H9 (cell line): ENCODE measurements around the gene GIGYF1. TPM values are rescaled to one million over a fixed set of nuclear protein-coding genes. Genes with fewer than 3 reads are reported as not detected.
A peak's percentile ranks its signal among the peaks of the same experiment; 100 is the strongest.

Source experiments
- DNase-seq: peaks from one replicate; pipeline ENCODE4 v3.0.0-alpha.2; 2017
- H2AFZ ChIP-seq: one replicate; pipeline ENCODE4 v1.6.1; 2013; ENCODE audit warnings: mild to moderate bottlenecking, low read length, control low read depth, moderate library complexity
- H2AK5ac ChIP-seq: 2 replicates; pipeline ENCODE4 v1.6.1; 2013; ENCODE audit warnings: low read length, control low read depth, mixed read lengths; ENCODE audit not compliant: insufficient read length
- H2BK120ac ChIP-seq: one replicate; pipeline ENCODE4 v1.6.1; 2013; ENCODE audit warnings: low read depth, mild to moderate bottlenecking, low read length, control low read depth, inconsistent platforms; ENCODE audit not compliant: poor library complexity, severe bottlenecking
- H2BK12ac ChIP-seq: 2 replicates; pipeline ENCODE4 v1.6.1; 2013; ENCODE audit warnings: low read length, control low read depth, mixed read lengths, low read depth; ENCODE audit not compliant: insufficient read length
- H2BK15ac ChIP-seq: 2 replicates; pipeline ENCODE4 v1.6.1; 2013; ENCODE audit warnings: low read depth, low read length, control low read depth
- H2BK20ac ChIP-seq: one replicate; pipeline ENCODE4 v1.6.1; 2013; ENCODE audit warnings: low read depth, mild to moderate bottlenecking, low read length, control low read depth, inconsistent platforms; ENCODE audit not compliant: poor library complexity, severe bottlenecking
- H2BK5ac ChIP-seq: 2 replicates; pipeline ENCODE4 v1.6.1; 2013; ENCODE audit warnings: low read length, control low read depth, mixed read lengths; ENCODE audit not compliant: insufficient read length
- H3K14ac ChIP-seq: 2 replicates; pipeline ENCODE4 v1.6.1; 2013; ENCODE audit warnings: low read length, control low read depth; ENCODE audit not compliant: insufficient read depth
- H3K18ac ChIP-seq: 2 replicates; pipeline ENCODE4 v1.6.1; 2013; ENCODE audit warnings: low read depth, mild to moderate bottlenecking, mixed read lengths, low read length, control low read depth; ENCODE audit not compliant: insufficient read length
- H3K23ac ChIP-seq: 2 replicates; pipeline ENCODE4 v1.6.1; 2013; ENCODE audit warnings: low read length, control low read depth, mixed read lengths, low read depth; ENCODE audit not compliant: insufficient read length
- H3K23me2 ChIP-seq: 2 replicates; pipeline ENCODE4 v1.6.1; 2013; ENCODE audit warnings: low read depth, mild to moderate bottlenecking, mixed read lengths, low read length, control low read depth; ENCODE audit not compliant: insufficient read length, poor library complexity, severe bottlenecking
- H3K27ac ChIP-seq: 2 replicates; pipeline ENCODE4 v1.5.1; 2013; ENCODE audit warnings: low read length, control low read depth, mixed read lengths, low read depth; ENCODE audit not compliant: insufficient read length
- H3K27me3 ChIP-seq: 2 replicates; pipeline ENCODE4 v1.6.1; 2013; ENCODE audit warnings: low read length, control low read depth, inconsistent platforms; ENCODE audit not compliant: insufficient read depth
- H3K4ac ChIP-seq: 2 replicates; pipeline ENCODE4 v1.6.1; 2013; ENCODE audit warnings: low read depth, mild to moderate bottlenecking, control low read depth, inconsistent platforms, low read length, moderate library complexity
- H3K4me1 ChIP-seq: 2 replicates; pipeline ENCODE4 v1.6.1; 2013; ENCODE audit warnings: low read length, control low read depth, inconsistent platforms; ENCODE audit not compliant: insufficient read depth
- H3K4me2 ChIP-seq: 2 replicates; pipeline ENCODE4 v1.6.1; 2013; ENCODE audit warnings: low read length, control low read depth, mixed read lengths; ENCODE audit not compliant: insufficient read length, insufficient read depth
- H3K56ac ChIP-seq: 2 replicates; pipeline ENCODE4 v1.6.1; 2013; ENCODE audit warnings: low read depth, mild to moderate bottlenecking, mixed read lengths, low read length, control low read depth; ENCODE audit not compliant: insufficient read length
- H3K79me1 ChIP-seq: 2 replicates; pipeline ENCODE4 v1.6.1; 2013; ENCODE audit warnings: low read depth, mild to moderate bottlenecking, moderate library complexity, low read length, control low read depth, inconsistent platforms; ENCODE audit not compliant: insufficient read depth, poor library complexity, severe bottlenecking
- H3K79me2 ChIP-seq: 2 replicates; pipeline ENCODE4 v1.6.1; 2013; ENCODE audit warnings: low read length, control low read depth, inconsistent platforms; ENCODE audit not compliant: insufficient read depth
- H3K9ac ChIP-seq: 2 replicates; pipeline ENCODE4 v1.6.1; 2013; ENCODE audit warnings: low read length, control low read depth, mixed read lengths; ENCODE audit not compliant: insufficient read length; ENCODE audit errors: extremely low read depth
- H3K9me3 ChIP-seq: one replicate; pipeline ENCODE4 v1.6.1; 2013; ENCODE audit warnings: low read depth, low read length, inconsistent platforms; ENCODE audit not compliant: control insufficient read depth
- H3T11ph ChIP-seq: one replicate; pipeline ENCODE4 v1.6.1; 2013; ENCODE audit warnings: mild to moderate bottlenecking, low read length, control low read depth, inconsistent platforms
- H4K20me1 ChIP-seq: one replicate; pipeline ENCODE4 v1.6.1; 2013; ENCODE audit not compliant: control insufficient read depth, insufficient read length, insufficient read depth
- H4K5ac ChIP-seq: 2 replicates; pipeline ENCODE4 v1.6.1; 2013; ENCODE audit warnings: low read depth, mild to moderate bottlenecking, mixed read lengths, low read length, control low read depth; ENCODE audit not compliant: insufficient read length
- H4K8ac ChIP-seq: replicated peaks from 2 replicates; pipeline ENCODE4 v1.6.1; 2013; ENCODE audit warnings: low read length, control low read depth, mixed read lengths, low read depth; ENCODE audit not compliant: insufficient read length
- H4K91ac ChIP-seq: 2 replicates; pipeline ENCODE4 v1.6.1; 2013; ENCODE audit warnings: low read depth, mild to moderate bottlenecking, moderate library complexity, mixed read lengths, low read length, control low read depth; ENCODE audit not compliant: insufficient read length
- H3K27ac Mint-ChIP-seq, 3 experiments: 2 replicates in 2 of 3; 3 replicates in 1 of 3; pipeline ENCODE4 v1.8.0; 2020 to 2021; ENCODE audit warnings: mixed read lengths in 3 of 3, mild to moderate bottlenecking in 1 of 3, moderate library complexity in 1 of 3
- H3K27me3 Mint-ChIP-seq: 2 replicates; pipeline ENCODE4 v1.8.0; 2021; ENCODE audit warnings: low read depth, mild to moderate bottlenecking, moderate library complexity, mixed read lengths
- H3K36me3 Mint-ChIP-seq, 3 experiments: 2 replicates in 2 of 3; 3 replicates in 1 of 3; pipeline ENCODE4 v1.8.0; 2020 to 2021; ENCODE audit warnings: low read depth in 3 of 3, mixed read lengths in 3 of 3; ENCODE audit not compliant: insufficient read depth in 1 of 3
- H3K4me1 Mint-ChIP-seq, 2 experiments: 2 replicates each; pipeline ENCODE4 v1.8.0; 2020; ENCODE audit warnings: mixed read lengths in 2 of 2
- H3K4me3 Mint-ChIP-seq, 2 experiments: 2 replicates in 1 of 2; 3 replicates in 1 of 2; pipeline ENCODE4 v1.8.0; 2020 to 2021; ENCODE audit warnings: mild to moderate bottlenecking in 2 of 2, mixed read lengths in 2 of 2, moderate library complexity in 1 of 2
- H3K9me3 Mint-ChIP-seq, 2 experiments: 2 replicates in 1 of 2; 3 replicates in 1 of 2; pipeline ENCODE4 v1.8.0; 2020; ENCODE audit warnings: mild to moderate bottlenecking in 2 of 2, mixed read lengths in 2 of 2, moderate library complexity in 1 of 2
- WGBS: extraction: QIAGEN DNeasy Blood & Tissue Kit; methylation state at CpG from one replicate; pipeline ENCODE4 v1.1.7; 2013; ENCODE audit warnings: missing lambda C conversion rate, low lambda C conversion rate, mixed read lengths; ENCODE audit not compliant: insufficient read length; ENCODE audit errors: extremely low coverage; 5-methylcytosine and 5-hydroxymethylcytosine counted together
- total RNA-seq: library from RNA; stranded (reverse); gene quantifications from 2 replicates; pipeline ENCODE4 v1.2.1, GENCODE V29; 2021
- TF ChIP-seq, protein P1 (sequence below): fragments of 200-600 bp; sonication (generic); conservative IDR thresholded peaks from 3 replicates; pipeline ENCODE4 v1.8.0; 2021; ENCODE audit warnings: antibody characterized with exemption, mild to moderate bottlenecking

Gene GIGYF1
- total RNA-seq, 1 experiment from 2014 or later, result 104 TPM

GRCh38 chr7:100680576-100681271, 13.3 kb downstream of the GIGYF1 start:
- no peak for DNase-seq
- Mint-ChIP-seq H3K9me3 (no peaks in the 10 kb centered on the region), H3K4me1 (peaks cover 5 to 18% of the 10 kb centered on the region in 2 experiments), H3K4me3 (no peak overlapping the region), H3K27ac (peak overlapping the region in 1 of 3 experiments; percentile 84; a peak in 2 of 7 replicates), H3K27me3 (peaks cover 3% of the 10 kb centered on the region), H3K36me3 (peaks cover 21 to 71% (median 66%) of the 10 kb centered on the region in 3 experiments)
- H3T11ph ChIP-seq, result no peak overlapping the region
- H3K79me1 ChIP-seq, result no peaks in the 10 kb centered on the region
- no peak overlapping the region for H3K23ac ChIP-seq
- no peak overlapping the region for H3K56ac ChIP-seq
- no peak overlapping the region for H3K4me2 ChIP-seq
- H4K5ac ChIP-seq, result no peak overlapping the region
- H3K4me1 ChIP-seq, result no peaks in the 10 kb centered on the region
- TF ChIP-seq, protein P1, sequence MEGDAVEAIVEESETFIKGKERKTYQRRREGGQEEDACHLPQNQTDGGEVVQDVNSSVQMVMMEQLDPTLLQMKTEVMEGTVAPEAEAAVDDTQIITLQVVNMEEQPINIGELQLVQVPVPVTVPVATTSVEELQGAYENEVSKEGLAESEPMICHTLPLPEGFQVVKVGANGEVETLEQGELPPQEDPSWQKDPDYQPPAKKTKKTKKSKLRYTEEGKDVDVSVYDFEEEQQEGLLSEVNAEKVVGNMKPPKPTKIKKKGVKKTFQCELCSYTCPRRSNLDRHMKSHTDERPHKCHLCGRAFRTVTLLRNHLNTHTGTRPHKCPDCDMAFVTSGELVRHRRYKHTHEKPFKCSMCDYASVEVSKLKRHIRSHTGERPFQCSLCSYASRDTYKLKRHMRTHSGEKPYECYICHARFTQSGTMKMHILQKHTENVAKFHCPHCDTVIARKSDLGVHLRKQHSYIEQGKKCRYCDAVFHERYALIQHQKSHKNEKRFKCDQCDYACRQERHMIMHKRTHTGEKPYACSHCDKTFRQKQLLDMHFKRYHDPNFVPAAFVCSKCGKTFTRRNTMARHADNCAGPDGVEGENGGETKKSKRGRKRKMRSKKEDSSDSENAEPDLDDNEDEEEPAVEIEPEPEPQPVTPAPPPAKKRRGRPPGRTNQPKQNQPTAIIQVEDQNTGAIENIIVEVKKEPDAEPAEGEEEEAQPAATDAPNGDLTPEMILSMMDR, result no peak
- H4K91ac ChIP-seq, result no peak overlapping the region
- H3K27ac ChIP-seq, result no peak overlapping the region
- H2BK20ac ChIP-seq, result no peak overlapping the region
- no peak overlapping the region for H3K18ac ChIP-seq
- no peak overlapping the region for H2BK5ac ChIP-seq
- no peak overlapping the region for H2BK15ac ChIP-seq
- no peak overlapping the region for H2BK120ac ChIP-seq
- H2AK5ac ChIP-seq, result no peak overlapping the region
- H3K14ac ChIP-seq, result no peak overlapping the region
- H4K20me1 ChIP-seq, result no peaks in the 10 kb centered on the region
- no peak overlapping the region for H2AFZ ChIP-seq
- H3K4ac ChIP-seq, result no peak overlapping the region
- H3K23me2 ChIP-seq, result peaks cover 2% of the 10 kb centered on the region
- H3K9ac ChIP-seq, result no peak overlapping the region
- H3K27me3 ChIP-seq, result no peaks in the 10 kb centered on the region
- no peaks in the 10 kb centered on the region for H3K79me2 ChIP-seq
- no peak overlapping the region for H4K8ac ChIP-seq
- H3K9me3 ChIP-seq, result no peaks in the 10 kb centered on the region
- no CpG with 5 or more reads among the region's 18 CpGs for WGBS
- H2BK12ac ChIP-seq, result no peak overlapping the region
